Left ventricle myocardium superior (tissue), 1 donor: ENCODE results near the gene GCSAM. TPM values are rescaled to one million over a fixed set of nuclear protein-coding genes. Genes with fewer than 3 reads are reported as not detected.

Source experiments
- ATAC-seq: fragments of 200-7000 bp; cut with Tn5 transposase; one replicate; pipeline ENCODE4 v1.9.1; 2020; ENCODE audit warnings: mild to moderate bottlenecking, moderate library complexity
- DNase-seq: peaks from one replicate; pipeline ENCODE4 v3.0.0-alpha.2; 2020
- intact Hi-C: fragments of 100-400 bp; cut with micrococcal nuclease; formaldehyde crosslinking; loops from one replicate; pipeline ENCODE4 v1.11.0; 2022
- total RNA-seq: library from RNA; stranded (reverse); fragmentation: NEBNext Ultra II Directional; extraction: Animal tissue kit (Norgen Biotek cat#: 25700); gene quantifications from one replicate; pipeline ENCODE4 v1.2.1, GENCODE V29; 2021
- donor health status: DM: no; HTN: yes; CAD: no; lungs with severe emphysema.

The GCSAM gene
- total RNA-seq, 1 donor from 2014 or later = not detected

DNA sequence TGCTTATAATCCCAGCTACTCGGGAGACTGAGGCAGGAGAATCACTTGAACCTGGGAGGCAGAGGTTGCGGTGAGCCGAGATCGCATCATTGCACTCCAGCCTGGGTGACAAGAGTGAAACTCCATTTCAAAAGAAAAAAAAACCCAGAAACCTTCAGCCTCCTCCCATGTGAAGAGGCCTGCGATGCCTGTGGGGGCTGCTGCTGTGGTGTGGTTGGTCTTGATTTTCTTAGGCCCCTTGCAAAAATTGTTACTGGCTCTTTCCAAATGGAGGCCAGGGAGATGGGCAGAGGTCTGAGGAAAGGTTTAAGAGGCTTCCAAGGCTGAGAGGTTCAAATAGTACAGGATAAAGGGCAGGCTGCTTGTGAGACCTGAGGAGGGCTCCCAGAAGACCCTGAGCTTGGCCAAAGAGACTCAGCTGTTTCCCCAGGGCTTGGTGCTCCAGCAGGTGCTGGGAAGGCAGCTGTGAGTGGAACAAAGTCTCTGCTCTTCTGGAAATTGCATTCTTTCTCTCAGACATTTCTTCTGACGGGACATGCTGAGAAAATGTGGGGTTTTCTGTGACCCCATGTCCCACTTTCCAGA is 18.4 kb downstream of the GCSAM start:
- no peak for ATAC-seq
- intact Hi-C loops = no loop called here
- no peak for DNase-seq

- intact Hi-C loops = no loop called here
- DNase-seq (no peak), ATAC-seq (peak; percentile 81)
Measured at GRCh38 chr3:112111785-112112402, 21.2 kb downstream of the GCSAM start.

- DNase-seq (no peak), ATAC-seq (no peak)
- intact Hi-C loops = no loop called here
Measured at GRCh38 chr3:112109322-112109721, 23.7 kb downstream of the GCSAM start.

DNA sequence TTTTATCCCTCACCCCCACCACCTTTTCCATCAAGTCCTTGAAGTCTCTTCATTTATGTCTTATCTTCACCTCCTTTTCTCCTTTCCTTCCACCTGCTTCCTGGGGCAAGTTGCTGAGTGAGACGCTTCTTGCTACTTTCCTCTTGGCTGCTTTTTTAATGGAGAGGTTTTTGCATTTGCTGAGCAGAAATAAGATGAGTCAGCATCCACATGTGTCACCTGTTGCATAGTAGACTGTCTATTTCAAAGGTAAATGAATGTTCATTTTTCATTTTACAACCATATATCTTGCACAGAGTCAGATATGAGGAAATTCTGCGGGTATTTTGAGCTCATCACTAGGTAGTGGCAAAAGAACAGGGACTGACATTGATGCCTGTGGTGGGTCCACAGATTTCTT is 28.3 kb downstream of the GCSAM start:
- ATAC-seq (no peak), DNase-seq (no peak)

DNA sequence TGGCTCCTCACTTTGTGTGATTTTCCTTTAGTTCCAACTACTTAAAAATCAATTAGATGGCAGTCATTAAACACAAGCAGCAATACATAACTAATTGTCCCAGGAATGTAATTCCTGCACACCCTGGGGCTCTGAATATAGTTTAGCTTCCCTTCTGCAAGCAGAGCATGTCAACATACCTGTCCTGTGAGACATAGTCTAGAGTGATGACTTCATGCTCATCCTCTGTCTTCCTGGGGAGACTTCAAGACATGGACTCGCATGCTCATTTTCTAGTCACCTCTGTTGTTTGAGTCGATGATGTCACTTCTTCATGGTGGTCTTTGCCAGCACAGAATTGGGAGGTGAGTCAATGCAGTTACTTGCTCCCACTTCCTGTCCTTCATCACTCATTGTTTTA is 31.1 kb downstream of the GCSAM start:
- intact Hi-C loops = no loop called here
- no peak for ATAC-seq
- no peak for DNase-seq

More for the DNA sequence above, 28.3 kb downstream of the GCSAM start:
- intact Hi-C loops = no loop called here

DNA sequence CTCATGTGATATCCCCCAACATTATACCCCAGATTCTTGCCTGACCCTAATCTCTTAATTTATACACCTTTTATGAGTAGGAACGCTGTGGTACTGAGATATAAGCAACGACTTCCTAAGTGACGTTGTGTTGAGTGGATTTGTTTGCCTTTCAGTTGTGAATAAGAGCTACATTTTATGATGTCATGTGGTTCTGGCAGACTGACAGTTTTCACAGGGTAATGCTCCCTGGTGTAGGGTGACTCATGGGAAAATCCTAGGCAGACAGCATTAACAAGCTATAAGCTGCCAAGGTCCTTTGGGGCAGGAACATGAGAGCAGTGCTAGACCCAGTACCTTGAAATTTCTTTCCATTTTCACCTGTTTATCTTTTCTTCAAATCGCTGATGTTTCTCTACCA is 35.7 kb downstream of the GCSAM start:
- intact Hi-C loops = no loop called here

GRCh38 chr3:112096176-112096575 is 36.9 kb downstream of the GCSAM start:
- DNase-seq (no peak), ATAC-seq (no peak)
- intact Hi-C loops = no loop called here

More for the DNA sequence above, 35.7 kb downstream of the GCSAM start:
- ATAC-seq (peak; percentile 72), DNase-seq (no peak)

DNA sequence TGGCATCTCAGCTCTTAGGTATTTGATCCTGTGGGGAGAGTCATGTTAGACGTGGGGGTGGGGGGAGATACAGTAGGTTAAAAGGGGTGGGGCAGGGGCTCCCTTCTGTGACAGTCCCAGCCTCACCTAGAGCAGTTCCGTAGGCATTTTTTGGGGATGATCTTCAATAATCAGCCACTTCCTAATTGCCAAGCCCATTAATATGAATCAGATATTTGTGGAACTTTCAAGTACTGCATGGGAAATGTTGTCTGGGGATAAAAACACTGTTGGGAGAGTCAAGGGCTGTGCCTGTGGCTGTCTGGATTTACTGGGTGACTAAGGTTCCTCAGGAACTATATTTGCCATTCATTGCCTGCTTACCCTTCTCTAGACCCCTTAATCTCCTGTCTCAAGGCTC is 37.3 kb downstream of the GCSAM start:
- ATAC-seq = no peak
- no peak for DNase-seq
- intact Hi-C loops = no loop called here

- DNase-seq (no peak), ATAC-seq (peak; percentile 31)
- intact Hi-C loops = no loop called here
Measured at GRCh38 chr3:112093180-112093522, 39.9 kb downstream of the GCSAM start.

- DNase-seq (no peak), ATAC-seq (peak; percentile 85)
- intact Hi-C loops = no loop called here
Measured at GRCh38 chr3:112092496-112093179, 40.4 kb downstream of the GCSAM start.

DNA sequence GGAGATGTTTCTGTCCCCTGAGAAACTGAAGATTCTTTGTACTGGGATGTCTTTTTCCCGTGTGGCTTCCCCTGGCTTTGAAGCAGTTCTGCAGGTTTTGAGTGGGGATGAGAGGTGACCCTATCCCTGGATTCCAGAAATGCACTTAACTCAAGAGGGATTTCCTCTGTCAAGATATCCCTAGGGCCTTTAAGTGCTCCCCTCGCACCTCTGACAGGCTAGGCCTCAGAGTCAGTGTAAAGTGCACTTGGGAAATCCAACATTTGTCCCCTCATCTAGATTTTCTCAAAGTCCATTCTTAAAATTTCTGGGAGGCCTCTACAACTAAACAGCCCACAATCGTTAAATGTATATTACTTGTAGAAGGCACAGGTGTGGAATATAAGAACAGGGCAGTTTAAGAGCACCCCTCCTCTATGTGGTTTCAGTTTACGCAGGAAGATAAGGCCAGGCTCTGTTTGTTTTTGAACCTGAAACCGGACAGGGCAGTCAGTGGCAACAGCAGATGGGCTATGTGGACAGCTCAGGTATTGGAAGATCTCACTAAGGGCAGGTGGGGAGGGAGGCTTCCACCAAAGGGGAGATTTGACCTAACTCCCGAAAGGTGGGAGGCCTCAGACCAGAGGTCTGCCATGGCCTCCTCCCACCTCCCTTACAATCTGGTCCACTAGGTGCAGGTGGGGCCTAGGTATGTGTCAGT is 42.0 kb downstream of the GCSAM start:
- ATAC-seq (no peak), DNase-seq (no peak)
- intact Hi-C loops = no loop called here

GRCh38 chr3:112089956-112090886 is 42.8 kb downstream of the GCSAM start:
- DNase-seq (no peak), ATAC-seq (no peak)
- intact Hi-C loops = no loop called here

GRCh38 chr3:112088944-112089343 is 44.1 kb downstream of the GCSAM start:
- no peak for ATAC-seq
- no peak for DNase-seq
- intact Hi-C loops = no loop called here

DNA sequence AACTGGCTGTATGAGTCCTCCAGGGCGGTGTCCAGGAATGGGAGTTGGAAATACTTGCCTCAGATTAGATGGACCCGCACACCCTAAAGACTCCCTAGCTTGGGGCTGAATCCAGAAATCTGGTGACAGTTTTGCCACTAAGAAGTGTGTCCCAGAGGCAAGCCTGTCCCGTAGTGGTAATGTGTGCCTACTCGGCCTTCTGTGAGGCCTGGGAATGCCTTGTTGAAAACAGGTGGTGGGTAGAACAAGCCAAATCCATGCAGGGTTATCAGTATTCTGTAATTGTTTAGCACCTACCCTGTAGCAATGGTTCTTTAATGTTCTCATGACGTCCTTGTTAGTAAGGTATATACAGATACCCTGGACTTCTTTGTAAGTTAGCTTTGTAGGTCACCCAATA is 45.3 kb downstream of the GCSAM start:
- intact Hi-C loops = no loop called here
- DNase-seq = no peak
- no peak for ATAC-seq

GRCh38 chr3:112086875-112087524 is 46.0 kb downstream of the GCSAM start:
- DNase-seq = no peak
- peak; percentile 1 for ATAC-seq
- intact Hi-C loops = no loop called here

- intact Hi-C loops = no loop called here
- peak; percentile 88 for DNase-seq
- ATAC-seq = peak; percentile 98
Measured at GRCh38 chr3:112086076-112086854, 46.8 kb downstream of the GCSAM start, which contains the start of gene C3orf52. C3orf52 (plus strand) TSS chr3:112086389; CDS start chr3:112086408, 19 bp downstream.

DNA sequence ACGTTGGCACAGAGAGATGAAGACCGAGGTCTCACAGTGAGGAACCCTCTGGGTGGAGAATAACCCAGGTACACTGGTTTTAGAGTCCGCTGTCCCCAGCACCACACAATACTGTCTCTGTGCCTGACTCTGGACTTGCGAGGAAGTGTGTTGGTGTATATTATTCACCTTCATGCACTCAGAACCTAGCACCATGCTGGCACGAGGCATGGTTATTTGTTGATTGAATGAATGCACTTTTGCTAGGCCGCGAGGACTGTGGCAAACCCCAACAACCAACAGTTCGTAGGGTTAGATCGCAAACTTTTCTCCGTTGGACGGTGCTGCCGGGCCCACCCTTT is 47.3 kb downstream of the GCSAM start:
- no peak for DNase-seq
- intact Hi-C loops = no loop called here
- ATAC-seq = no peak
